Measurements from ENCODE around the gene DDI2. TPM values are rescaled to one million over a fixed set of nuclear protein-coding genes. Genes with fewer than 3 reads are reported as not detected.

DDI2 gene
- total and polyA plus RNA-seq, 4 experiments from 2014 or later, result 1.0 to 47.6 (median 25.7) TPM

- H3K27me3 ChIP-seq (ENCODE audit: insufficient read depth, low read length), result no peaks in the 10 kb centered on the region
- Mint-ChIP-seq H3K4me1 (peaks cover under 1 to 24% (median 10%) of the 10 kb centered on the region in 4 donors), H3K27me3 (no peaks in the 10 kb centered on the region), H3K4me3 (no peak overlapping the region), H3K9me3 (peaks cover 0 to 1% (median 0%) of the 10 kb centered on the region in 8 donors), H3K36me3 (peaks cover 5 to 12% of the 10 kb centered on the region in 2 donors), H3K27ac (no peak overlapping the region)
- no peak for DNase-seq
- CTCF ChIA-PET (ENCODE audit: partially characterized antibody), result no interaction called here
- peaks cover 3% of the 10 kb centered on the region for H3K36me3 ChIP-seq (ENCODE audit: insufficient read depth, low read length)
- intact Hi-C loops (cut with micrococcal nuclease), result no loop called here
- H3K9me3 ChIP-seq (ENCODE audit: control insufficient read depth in 1 of 2, low read length in 2 of 2), result no peaks in the 10 kb centered on the region
- H3K4me3 ChIP-seq (ENCODE audit: low read length in 2 of 2), result no peak overlapping the region
- H3K4me1 ChIP-seq (ENCODE audit: insufficient read depth, low read length), result no peaks in the 10 kb centered on the region
- no peak overlapping the region for H3K27ac ChIP-seq (ENCODE audit: low read depth, low read length)
- POLR2A ChIA-PET (ENCODE audit: partially characterized antibody), result no interaction called here
Observed at GRCh38 chr1:15708486-15709137, 91.4 kb downstream of the DDI2 start.

DNA sequence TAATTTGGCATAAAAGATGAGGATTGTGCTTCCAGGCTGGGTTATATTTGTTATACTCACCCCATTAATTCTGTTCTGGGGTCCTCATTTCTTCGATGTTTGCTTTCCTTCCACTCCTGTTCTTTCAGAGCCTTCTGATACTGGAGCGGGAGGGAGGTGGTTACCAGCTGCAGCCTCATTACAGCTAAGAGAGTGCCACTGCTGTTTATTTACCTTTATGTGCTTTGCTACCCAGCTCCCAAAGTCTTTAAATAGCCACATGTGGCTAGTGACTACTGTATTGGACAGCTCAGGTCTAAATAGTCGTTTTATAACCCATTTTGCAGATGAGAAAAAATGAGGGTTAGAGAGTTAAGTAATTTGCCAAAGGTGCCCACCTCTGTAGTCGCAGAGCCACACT, 92.0 kb downstream of the DDI2 start:
- Mint-ChIP-seq H3K4me1 (peaks cover 0 to 18% (median 10%) of the 10 kb centered on the region in 4 donors), H3K9me3 (peaks cover 0 to 1% (median 0%) of the 10 kb centered on the region in 8 donors), H3K27ac (peak overlapping the region in 1 of 7 donors; percentile 35), H3K27me3 (no peaks in the 10 kb centered on the region), H3K4me3 (no peak overlapping the region), H3K36me3 (peaks cover 5 to 9% of the 10 kb centered on the region in 2 donors)
- no peaks in the 10 kb centered on the region for H3K27me3 ChIP-seq (ENCODE audit: insufficient read depth, low read length)
- no peaks in the 10 kb centered on the region for H3K4me1 ChIP-seq (ENCODE audit: insufficient read depth, low read length)
- intact Hi-C loops (cut with micrococcal nuclease), result no loop called here
- H3K36me3 ChIP-seq (ENCODE audit: insufficient read depth, low read length), result peaks cover 3% of the 10 kb centered on the region
- H3K9me3 ChIP-seq (ENCODE audit: control insufficient read depth in 1 of 2, low read length in 2 of 2), result no peaks in the 10 kb centered on the region
- CTCF ChIA-PET (ENCODE audit: partially characterized antibody), result no interaction called here
- no peak for DNase-seq
- POLR2A ChIA-PET (ENCODE audit: partially characterized antibody), result no interaction called here
- H3K27ac ChIP-seq (ENCODE audit: low read depth, low read length), result no peak overlapping the region
- no peak overlapping the region for H3K4me3 ChIP-seq (ENCODE audit: low read length in 2 of 2)

GRCh38 chr1:15712168-15712567, 94.9 kb downstream of the DDI2 start:
- H3K27ac Mint-ChIP-seq, result peak overlapping the region in 2 of 7 donors; percentile 12 to 16
- intact Hi-C loops (cut with micrococcal nuclease), result no loop called here
- peaks cover 0 to 12% (median 5%) of the 10 kb centered on the region in 4 donors for H3K4me1 Mint-ChIP-seq
- Histone ChIP-seq H3K36me3 (ENCODE audit: insufficient read depth, low read length) (peaks cover 14% of the 10 kb centered on the region), H3K4me1 (ENCODE audit: insufficient read depth, low read length) (no peaks in the 10 kb centered on the region), H3K9me3 (ENCODE audit: control insufficient read depth in 1 of 2, low read length in 2 of 2) (no peaks in the 10 kb centered on the region), H3K27ac (ENCODE audit: low read depth, low read length) (no peak overlapping the region), H3K27me3 (ENCODE audit: insufficient read depth, low read length) (no peaks in the 10 kb centered on the region), H3K4me3 (ENCODE audit: low read length in 2 of 2) (no peak overlapping the region)
- no peak for DNase-seq
- ChIA-PET CTCF (ENCODE audit: partially characterized antibody) (interaction anchor here (0.7 kb wide), 1 partner anchor 8 kb away, joined by 3 read pairs; no protein-coding TSS in a partner anchor), POLR2A (ENCODE audit: partially characterized antibody) (no interaction called here)
- no peaks in the 10 kb centered on the region for H3K27me3 Mint-ChIP-seq
- H3K9me3 Mint-ChIP-seq, result no peaks in the 10 kb centered on the region
- no peak overlapping the region for H3K4me3 Mint-ChIP-seq
- H3K36me3 Mint-ChIP-seq, result peaks cover 0 to 14% of the 10 kb centered on the region in 2 donors

- Mint-ChIP-seq H3K27ac (peak overlapping the region in 3 of 7 donors; percentile 29 to 57 (median 44)), H3K27me3 (no peaks in the 10 kb centered on the region), H3K4me3 (no peak overlapping the region), H3K36me3 (peaks cover 12 to 30% of the 10 kb centered on the region in 2 donors), H3K9me3 (no peaks in the 10 kb centered on the region), H3K4me1 (peaks cover 0 to 3% (median 2%) of the 10 kb centered on the region in 4 donors)
- Histone ChIP-seq H3K27me3 (ENCODE audit: insufficient read depth, low read length) (no peaks in the 10 kb centered on the region), H3K36me3 (ENCODE audit: insufficient read depth, low read length) (peaks cover 27% of the 10 kb centered on the region), H3K27ac (ENCODE audit: low read depth, low read length) (no peak overlapping the region), H3K9me3 (ENCODE audit: control insufficient read depth in 1 of 2, low read length in 2 of 2) (no peaks in the 10 kb centered on the region), H3K4me1 (ENCODE audit: insufficient read depth, low read length) (no peaks in the 10 kb centered on the region), H3K4me3 (ENCODE audit: low read length in 2 of 2) (no peak overlapping the region)
- no peak for DNase-seq
- CTCF ChIA-PET (ENCODE audit: partially characterized antibody), result interaction anchor here (0.6 to 0.7 kb wide), 2 partner anchors 13 to 295 kb away, joined by 3 read pairs; no protein-coding TSS in a partner anchor
- intact Hi-C loops (cut with micrococcal nuclease), result no loop called here
- POLR2A ChIA-PET (ENCODE audit: partially characterized antibody), result interaction anchor here (0.7 kb wide), 1 partner anchor 12 kb away, joined by 3 read pairs; no protein-coding TSS in a partner anchor
Observed at GRCh38 chr1:15714406-15715136, 97.3 kb downstream of the DDI2 start.

DNA sequence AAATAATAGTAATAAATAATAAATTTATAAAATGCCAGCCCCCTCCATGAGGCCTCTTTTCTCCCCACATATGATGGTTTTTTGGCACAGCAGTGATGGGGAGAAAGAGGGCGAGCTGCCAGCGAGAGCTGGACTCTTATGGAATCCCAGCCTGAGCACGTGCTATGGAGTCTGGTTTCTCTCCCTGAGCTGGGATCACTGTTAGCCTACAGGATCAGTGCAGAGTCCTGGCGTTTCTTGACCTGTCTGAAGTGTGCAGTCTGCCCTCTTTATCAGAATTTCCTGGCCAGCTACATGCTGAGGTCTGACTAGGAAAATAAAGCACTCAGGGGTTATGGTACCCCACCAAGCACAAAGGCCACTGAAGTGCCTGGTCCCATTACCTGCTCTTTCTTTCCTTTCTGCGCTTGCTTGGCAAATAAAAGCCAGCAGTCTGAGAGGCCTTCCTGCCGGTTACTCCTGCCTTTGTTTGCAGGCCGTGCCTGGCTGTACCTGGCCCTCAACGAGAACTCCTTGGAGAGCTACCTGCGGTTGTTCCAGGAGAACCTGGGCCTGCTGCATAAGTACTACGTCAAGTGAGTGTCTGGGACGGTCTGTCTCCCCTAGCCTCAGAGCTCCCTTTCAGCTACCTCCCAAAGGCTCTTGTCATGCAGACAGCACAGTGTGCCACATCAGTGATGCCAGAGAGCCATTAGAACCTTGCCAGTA, 100.3 kb downstream of the DDI2 start:
- no peaks in the 10 kb centered on the region for H3K9me3 ChIP-seq (ENCODE audit: control insufficient read depth in 1 of 2, low read length in 2 of 2)
- ChIA-PET POLR2A (ENCODE audit: partially characterized antibody) (no interaction called here), CTCF (ENCODE audit: partially characterized antibody) (no interaction called here)
- no peaks in the 10 kb centered on the region for H3K27me3 ChIP-seq (ENCODE audit: insufficient read depth, low read length)
- H3K4me3 Mint-ChIP-seq, result no peak overlapping the region
- H3K27ac Mint-ChIP-seq, result peak overlapping the region in 1 of 7 donors; percentile 39
- H3K36me3 ChIP-seq (ENCODE audit: insufficient read depth, low read length), result peaks cover 42% of the 10 kb centered on the region
- H3K9me3 Mint-ChIP-seq, result no peaks in the 10 kb centered on the region
- no peaks in the 10 kb centered on the region for H3K4me1 ChIP-seq (ENCODE audit: insufficient read depth, low read length)
- H3K36me3 Mint-ChIP-seq, result peaks cover 21 to 50% of the 10 kb centered on the region in 2 donors
- H3K4me1 Mint-ChIP-seq, result no peaks in the 10 kb centered on the region
- intact Hi-C loops (cut with micrococcal nuclease), result no loop called here
- no peak overlapping the region for H3K27ac ChIP-seq (ENCODE audit: low read depth, low read length)
- H3K27me3 Mint-ChIP-seq, result no peaks in the 10 kb centered on the region
- no peak overlapping the region for H3K4me3 ChIP-seq (ENCODE audit: low read length in 2 of 2)
- no peak for DNase-seq

- Histone ChIP-seq H3K9me3 (ENCODE audit: control insufficient read depth in 1 of 2, low read length in 2 of 2) (no peaks in the 10 kb centered on the region), H3K36me3 (ENCODE audit: insufficient read depth, low read length) (peaks cover 47% of the 10 kb centered on the region), H3K4me1 (ENCODE audit: insufficient read depth, low read length) (no peaks in the 10 kb centered on the region), H3K27me3 (ENCODE audit: insufficient read depth, low read length) (no peaks in the 10 kb centered on the region), H3K4me3 (ENCODE audit: low read length in 2 of 2) (no peak overlapping the region), H3K27ac (ENCODE audit: low read depth, low read length) (no peak overlapping the region)
- intact Hi-C loops (cut with micrococcal nuclease), result no loop called here
- DNase-seq, result no peak
- no peaks in the 10 kb centered on the region for H3K9me3 Mint-ChIP-seq
- peaks cover 26 to 53% of the 10 kb centered on the region in 2 donors for H3K36me3 Mint-ChIP-seq
- CTCF ChIA-PET (ENCODE audit: partially characterized antibody), result no interaction called here
- H3K27me3 Mint-ChIP-seq, result no peaks in the 10 kb centered on the region
- POLR2A ChIA-PET (ENCODE audit: partially characterized antibody), result no interaction called here
- H3K4me1 Mint-ChIP-seq, result no peaks in the 10 kb centered on the region
- no peak overlapping the region for H3K4me3 Mint-ChIP-seq
- no peak overlapping the region for H3K27ac Mint-ChIP-seq
Observed at GRCh38 chr1:15718199-15718601, 100.9 kb downstream of the DDI2 start.

Measured in CD4-positive, alpha-beta memory T cell (primary cell).